ENCODE data around the gene RPL38.
"Not testable (repeated sequence)": the region's sequence is repeated elsewhere in the genome, so short reads cannot be mapped to it uniquely, and the experiment has no call there.

Gene RPL38

GRCh38 chr17:74183411-74183810 lies 20.1 kb upstream of the RPL38 start:
- no peak for DNase-seq (ENCODE audit: low spot score)

- no peak for DNase-seq (ENCODE audit: low spot score)
Observed at GRCh38 chr17:74185571-74186185, 17.8 kb upstream of the RPL38 start.

- no peak for DNase-seq (ENCODE audit: low spot score)
Observed at GRCh38 chr17:74186498-74186897, 17.0 kb upstream of the RPL38 start.

GRCh38 chr17:74187761-74188160 lies 15.7 kb upstream of the RPL38 start:
- DNase-seq (ENCODE audit: low spot score): no peak

- DNase-seq (ENCODE audit: low spot score): not testable (repeated sequence)
Observed at GRCh38 chr17:74188687-74189086, 14.8 kb upstream of the RPL38 start.

GRCh38 chr17:74190154-74190553 lies 13.3 kb upstream of the RPL38 start:
- peak; percentile 85 for DNase-seq (ENCODE audit: low spot score)

GRCh38 chr17:74190807-74191406 lies 12.6 kb upstream of the RPL38 start:
- DNase-seq (ENCODE audit: low spot score): no peak

- DNase-seq (ENCODE audit: low spot score): no peak
Observed at GRCh38 chr17:74192950-74193781, 10.3 kb upstream of the RPL38 start.

GRCh38 chr17:74194682-74195081 lies 8.8 kb upstream of the RPL38 start:
- DNase-seq (ENCODE audit: low spot score): no peak

- DNase-seq (ENCODE audit: low spot score): no peak
Observed at GRCh38 chr17:74196541-74197317, 6.7 kb upstream of the RPL38 start.

- no peak for DNase-seq (ENCODE audit: low spot score)
Observed at GRCh38 chr17:74197801-74198200, 5.7 kb upstream of the RPL38 start.

GRCh38 chr17:74198694-74199093 lies 4.8 kb upstream of the RPL38 start:
- no peak for DNase-seq (ENCODE audit: low spot score)

GRCh38 chr17:74199306-74200092 lies 4.0 kb upstream of the RPL38 start:
- DNase-seq (ENCODE audit: low spot score): peak; percentile 60

- DNase-seq (ENCODE audit: low spot score): no peak
Observed at GRCh38 chr17:74200112-74200511, 3.4 kb upstream of the RPL38 start.

GRCh38 chr17:74201250-74201649 lies 2.2 kb upstream of the RPL38 start:
- DNase-seq (ENCODE audit: low spot score): no peak

GRCh38 chr17:74201948-74202347 lies 1.5 kb upstream of the RPL38 start:
- DNase-seq (ENCODE audit: low spot score): no peak

GRCh38 chr17:74202938-74203337 lies 540 bp upstream of the RPL38 start:
- no peak for DNase-seq (ENCODE audit: low spot score)

GRCh38 chr17:74204474-74204873 lies 996 bp downstream of the RPL38 start:
- DNase-seq (ENCODE audit: low spot score): no peak

- DNase-seq (ENCODE audit: low spot score): no peak
Observed at GRCh38 chr17:74205274-74205673, 1.8 kb downstream of the RPL38 start.

- no peak for DNase-seq (ENCODE audit: low spot score)
Observed at GRCh38 chr17:74206332-74206818, 2.9 kb downstream of the RPL38 start.
